ENCODE measurements around the gene RBM38. TPM values are rescaled to one million over a fixed set of nuclear protein-coding genes. Genes with fewer than 3 reads are reported as not detected.

The RBM38 gene
- total and polyA plus RNA-seq, 2 of the 13 experiments (the other 11 are each of a cell fraction or from before 2014, with no cell fraction given) = 24.2 to 34.2 TPM

GRCh38 chr20:57444394-57445048 is 53.3 kb downstream of the RBM38 start:
- Histone ChIP-seq H4K20me1 (ENCODE audit: insufficient read depth, low read length) (no peaks in the 10 kb centered on the region; the same call in 1 of the 2 replicates), H3K9me3 (ENCODE audit: low read length) (no peaks in the 10 kb centered on the region), H3K9ac (ENCODE audit: insufficient read depth, low read depth, low read length) (no peak overlapping the region), H3K4me1 (ENCODE audit: insufficient read depth, low read length) (peaks cover 10% of the 10 kb centered on the region; the same call in 1 of the 2 replicates), H3K36me3 (replicated peaks in 1 of 2; ENCODE audit: control insufficient read depth in 1 of 2, insufficient read depth in 2 of 2, low read length in 2 of 2) (no peaks in the 10 kb centered on the region), H3K27me3 (ENCODE audit: control insufficient read depth in 1 of 2, insufficient read depth in 2 of 2, low read length in 2 of 2) (peaks cover 12 to 74% of the 10 kb centered on the region in 2 experiments; a peak in 4 of 5 replicates), H3K27ac (ENCODE audit: extremely low read length, insufficient read depth, low read length) (no peak overlapping the region), H3K79me2 (ENCODE audit: insufficient read depth, low read length) (no peaks in the 10 kb centered on the region), H3K4me3 (replicated peaks in 1 of 3; ENCODE audit: insufficient read depth in 1 of 3, low read depth in 2 of 3, low read length in 3 of 3) (no peak overlapping the region), H3K4me2 (ENCODE audit: low read depth, low read length) (no peak overlapping the region), H2AFZ (ENCODE audit: low read length) (no peak overlapping the region)
- ChIA-PET POLR2A (no interaction called here), CTCF (ENCODE audit: low intra/inter-chr PET ratio, low total read pairs) (no interaction called here)
- DNase-seq (ENCODE audit: low spot score) = no peak
- WGBS (ENCODE audit: low lambda C conversion rate) = 42% methylated on average over 16 of the region's 16 CpGs
- intact Hi-C loops (cut with micrococcal nuclease; ENCODE audit: unreplicated experiment) (no loop called here), in situ Hi-C loops (cut with HindIII; ENCODE audit: extremely low pct_ligation_motif_present, low pct_unique_long_range_greater_than_20kb) (no loop called here)
- no TSS peak for BruUV-seq (replicated peaks)
- TF ChIP-seq FOXK2 (IDR thresholded peaks at IDR 0.05) (no peak), ZGPAT (CRISPR knock-in tag; IDR thresholded peaks at IDR 0.05) (no peak), ZNF776 (CRISPR knock-in tag; IDR thresholded peaks at IDR 0.05) (no peak), ZFP90 (CRISPR knock-in tag; IDR thresholded peaks at IDR 0.05; ENCODE audit: borderline replicate concordance) (no peak), SP2 (CRISPR knock-in tag; IDR thresholded peaks at IDR 0.05) (no peak), ZNF441 (CRISPR knock-in tag; IDR thresholded peaks at IDR 0.05; ENCODE audit: borderline replicate concordance) (no peak), CREB1 (IDR thresholded peaks at IDR 0.05) (peak; percentile 97), CREB1 (CRISPR knock-in tag; IDR thresholded peaks at IDR 0.05) (no peak), KMT2B (CRISPR knock-in tag; IDR thresholded peaks at IDR 0.05) (no peak), ZNF331 (CRISPR knock-in tag; IDR thresholded peaks at IDR 0.05) (no peak), CBX1 (IDR thresholded peaks at IDR 0.05; ENCODE audit: low read depth) (no peak), ATF7 (IDR thresholded peaks at IDR 0.05) (peak; percentile 97), ATF7 (CRISPR knock-in tag; IDR thresholded peaks at IDR 0.05) (no peak), SIN3A (IDR thresholded peaks at IDR 0.05; ENCODE audit: borderline replicate concordance, low read depth, low read length) (no peak), ZKSCAN1 (IDR thresholded peaks at IDR 0.05; ENCODE audit: low read length) (0 out of 2 replicates have a peak, but pooled peaks have one; percentile 35), ATF4 (CRISPR knock-in tag; IDR thresholded peaks at IDR 0.05) (no peak), PCBP2 (optimal IDR thresholded peaks at IDR 0.05; ENCODE audit: low read depth, low read length, poor library complexity, severe bottlenecking) (peak; percentile 75), ZNF136 (CRISPR knock-in tag; IDR thresholded peaks at IDR 0.05; ENCODE audit: low read depth) (no peak)
- no peak for ATAC-seq
- FAIRE-seq = no peak
